ENCODE data around the gene THG1L.

Gene THG1L

DNA sequence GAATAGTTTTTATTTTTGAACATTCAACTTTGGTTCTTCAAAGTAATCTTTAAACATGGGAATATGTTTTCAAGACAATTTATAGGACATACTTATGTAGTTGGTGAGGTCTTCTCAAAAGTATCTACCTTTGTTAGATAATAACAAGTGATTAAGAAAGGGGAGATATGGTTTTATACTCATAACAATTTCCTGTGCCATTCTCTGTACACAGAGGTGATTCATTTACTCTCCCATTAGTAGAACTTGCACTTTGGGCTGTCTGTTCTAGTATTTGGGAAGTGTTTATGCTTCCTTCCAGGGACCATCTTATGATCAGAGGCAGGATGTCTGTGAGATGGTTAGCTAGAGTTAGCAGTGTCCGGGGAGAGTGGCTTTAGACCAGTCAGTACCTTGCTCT is 27.5 kb downstream of the THG1L start:
- ChIA-PET CTCF (interaction anchor here (1.1 kb wide), 1 partner anchor 1398 kb away, joined by 4 read pairs; no protein-coding TSS in a partner anchor), POLR2A (ENCODE audit: low non-redundant PET) (no interaction called here)
- TF ChIP-seq CTCF (conservative IDR thresholded peaks at IDR 0.05; ENCODE audit: low read depth): no peak
- DNase-seq (ENCODE audit: low spot score): no peak
- no peak overlapping the region for H3K27ac ChIP-seq

GRCh38 chr5:157761690-157762621 is 30.7 kb downstream of the THG1L start:
- ChIA-PET POLR2A (ENCODE audit: low non-redundant PET) (no interaction called here), CTCF (interaction anchor here (0.6 to 1.9 kb wide), 15 partner anchors 9 to 1725 kb away, joined by 3 to 8 read pairs (median 3); partner anchors contain the start of gene LSM11)
- peak; percentile 71 for DNase-seq (ENCODE audit: low spot score)
- peak; percentile 87 for TF ChIP-seq CTCF (conservative IDR thresholded peaks at IDR 0.05; ENCODE audit: low read depth)
- no peak overlapping the region for H3K27ac ChIP-seq

DNA sequence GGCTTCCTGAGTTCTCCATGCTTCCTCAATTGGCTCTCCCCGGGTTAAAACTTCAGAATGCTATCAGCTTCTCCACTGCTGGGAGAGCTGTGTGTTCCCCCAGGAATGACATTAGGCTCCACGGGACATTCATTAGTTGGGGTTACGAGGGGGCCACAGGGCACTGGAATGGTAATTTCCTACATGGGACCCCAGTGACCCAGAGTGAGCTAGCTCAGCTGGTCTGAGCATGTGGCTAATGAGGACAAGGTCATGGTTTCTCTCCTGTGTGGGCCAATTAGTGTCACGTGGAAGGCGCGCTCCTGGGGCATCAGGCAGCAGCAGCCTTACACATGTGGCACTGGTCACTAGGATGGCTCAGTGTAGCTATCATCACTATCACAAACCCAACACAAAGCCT is 33.3 kb downstream of the THG1L start:
- TF ChIP-seq CTCF (conservative IDR thresholded peaks at IDR 0.05; ENCODE audit: low read depth): no peak
- ChIA-PET POLR2A (ENCODE audit: low non-redundant PET) (no interaction called here), CTCF (interaction anchor here (0.6 to 1.2 kb wide), 3 partner anchors 21 to 1200 kb away, joined by 3 to 4 read pairs (median 3); partner anchors contain the start of gene LSM11)
- no peak for DNase-seq (ENCODE audit: low spot score)
- H3K27ac ChIP-seq: no peak overlapping the region

DNA sequence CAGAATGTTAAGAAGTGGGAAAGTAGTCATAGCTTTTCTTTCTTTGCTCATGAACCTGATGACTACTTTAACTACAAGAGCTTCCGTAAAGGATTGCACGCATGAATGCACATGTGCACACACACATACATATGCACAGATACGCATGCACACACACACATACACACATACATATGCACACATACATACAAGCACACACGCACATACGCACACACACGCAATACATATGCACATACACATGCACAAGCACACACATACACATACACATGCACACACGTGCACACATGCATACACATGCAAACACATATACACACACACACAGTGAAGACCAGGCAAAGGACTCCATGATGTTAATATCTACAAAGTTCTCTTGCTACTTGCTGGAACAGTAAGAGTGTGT is 35.2 kb downstream of the THG1L start:
- no peak for DNase-seq (ENCODE audit: low spot score)
- CTCF ChIA-PET: interaction anchor here (1.2 kb wide), 1 partner anchor 23 kb away, joined by 3 read pairs; no protein-coding TSS in a partner anchor
- no peak overlapping the region for H3K27ac ChIP-seq
- TF ChIP-seq CTCF (conservative IDR thresholded peaks at IDR 0.05; ENCODE audit: low read depth): no peak
- POLR2A ChIA-PET (ENCODE audit: low non-redundant PET): no interaction called here

DNA sequence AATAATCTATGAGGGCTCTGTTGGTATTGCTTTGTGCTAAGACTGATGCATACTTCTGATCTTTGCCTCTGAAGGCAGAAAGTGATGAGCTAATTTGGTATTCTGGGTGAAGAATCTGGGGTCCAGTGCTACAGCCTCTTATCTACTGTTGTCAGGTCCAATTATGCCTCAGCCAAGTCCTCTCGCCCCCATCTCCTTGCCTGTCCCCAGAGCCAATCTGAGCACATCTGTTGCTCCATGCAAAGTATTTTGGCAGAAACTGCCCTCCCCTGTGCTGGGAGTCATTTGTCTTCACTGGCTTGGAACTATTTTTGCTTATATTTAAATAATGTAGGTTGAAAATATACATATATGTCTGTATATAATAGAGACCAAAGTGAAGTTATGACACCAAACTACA is 35.7 kb downstream of the THG1L start:
- no peak for TF ChIP-seq CTCF (conservative IDR thresholded peaks at IDR 0.05; ENCODE audit: low read depth)
- no peak overlapping the region for H3K27ac ChIP-seq
- CTCF ChIA-PET: no interaction called here
- POLR2A ChIA-PET (ENCODE audit: low non-redundant PET): no interaction called here
- DNase-seq (ENCODE audit: low spot score): no peak

- POLR2A ChIA-PET (ENCODE audit: low non-redundant PET): no interaction called here
- TF ChIP-seq CTCF (conservative IDR thresholded peaks at IDR 0.05; ENCODE audit: low read depth): no peak
- H3K27ac ChIP-seq: peak overlapping the region; percentile 27; the same call in 1 of the 2 replicates
- DNase-seq (ENCODE audit: low spot score): no peak
- CTCF ChIA-PET: interaction anchor here (0.7 to 2.0 kb wide), 3 partner anchors 24 to 308 kb away, joined by 3 to 7 read pairs (median 4); partner anchors contain the start of gene LSM11
These were observed 36.5 kb downstream of the THG1L start for GRCh38 chr5:157767689-157768088.

Data from RWPE1 (cell line).